K562 (cell line): ENCODE measurements around the gene LDB1. TPM values are rescaled to one million over a fixed set of nuclear protein-coding genes. Genes with fewer than 3 reads are reported as not detected.

Experiments used
- EZH2 ChIP-seq: IDR thresholded peaks from 2 replicates; pipeline ENCODE4 v1.6.1; 2012; ENCODE audit warnings: low read depth, mild to moderate bottlenecking, inconsistent platforms, low read length, borderline replicate concordance
- ILF3 ChIP-seq: fragments of 450-650 bp; IDR thresholded peaks from 2 replicates; pipeline ENCODE4 v1.6.1; 2018; ENCODE audit warnings: antibody characterized with exemption, mild to moderate bottlenecking, moderate library complexity, borderline replicate concordance
- KLF10 ChIP-seq: fragments of 250-450 bp; sonication (Bioruptor Pico); IDR thresholded peaks from 2 replicates; pipeline ENCODE4 v1.6.1; 2021; ENCODE audit warnings: matching md5 sums
- NEUROD1 ChIP-seq: fragments of 150-350 bp; IDR thresholded peaks from 2 replicates; pipeline ENCODE4 v1.6.1; 2014; ENCODE audit warnings: borderline replicate concordance, low read length, low read depth; ENCODE audit not compliant: partially characterized antibody
- NFIC ChIP-seq: fragments of 450-650 bp; IDR thresholded peaks from 2 replicates; pipeline ENCODE4 v1.6.1; 2017; ENCODE audit warnings: mild to moderate bottlenecking, inconsistent platforms
- POLR2A ChIP-seq: fragments of 450-650 bp; conservative IDR thresholded peaks from 2 replicates; pipeline ENCODE4 v1.6.1; 2016
- RCOR1 ChIP-seq, 2 experiments: IDR thresholded peaks; 2 replicates each; pipeline ENCODE4 v1.6.1; 2012; ENCODE audit warnings: low read depth in 2 of 2, low read length in 2 of 2, borderline replicate concordance in 1 of 2, improper control_type of control experiment in 1 of 2
- SMAD4 ChIP-seq: fragments of 250-450 bp; sonication (Bioruptor Pico); conservative IDR thresholded peaks from 2 replicates; pipeline ENCODE4 v1.8.0; 2021; ENCODE audit warnings: inconsistent platforms, mild to moderate bottlenecking, moderate library complexity
- TCF7L2 ChIP-seq: fragments of 150-350 bp; IDR thresholded peaks from 2 replicates; pipeline ENCODE4 v1.6.1; 2016; ENCODE audit warnings: low read depth, mild to moderate bottlenecking, low read length, moderate library complexity
- ZKSCAN3 ChIP-seq: fragments of 250-450 bp; sonication (Bioruptor Pico); IDR thresholded peaks from 2 replicates; pipeline ENCODE4 v1.4.0; 2020
- ZNF316 ChIP-seq: fragments of 450-650 bp; IDR thresholded peaks from 2 replicates; pipeline ENCODE4 v1.6.1; 2016
- polyA plus RNA-seq, 8 experiments: library from polyadenylated mRNA; depleted of rRNA in 4 of 8; stranded (reverse) in 5 of 8; unstranded in 3 of 8; fragments of >200 nt; fragmentation: Nextera tagmentation in 2 of 8; fragmentation: Illumina TruSeq in 1 of 8; extraction: Ambion mirVana in 2 of 8; extraction: Trizol in 1 of 8; gene quantifications; 2 replicates each; pipeline versions ENCODE4 v1.2.1 to v1.2.3, GENCODE V29; 2011 to 2014; ENCODE audit warnings: inconsistent platforms in 1 of 8, missing spikeins in 1 of 8
- total RNA-seq, 7 experiments: library from RNA; depleted of rRNA in 6 of 7; stranded (reverse); fragments of >200 nt in 6 of 7; fragmentation: Illumina TruSeq in 2 of 7; extraction: Trizol in 2 of 7; gene quantifications; 2 replicates each; pipeline versions ENCODE4 v1.2.1 to v1.2.3, GENCODE V29; 2011 to 2021; ENCODE audit warnings: low replicate concordance in 1 of 7
- TF ChIP-seq, protein P1 (sequence below): fragments of 200-800 bp; sonication (Bioruptor generic); IDR thresholded peaks from 2 replicates; pipeline ENCODE4 v1.6.1; 2017; ENCODE audit warnings: missing genetic modification characterization, missing compliant biosample characterization
- TF ChIP-seq, protein P2 (sequence below): fragments of 450-650 bp; conservative IDR thresholded peaks from 2 replicates; pipeline ENCODE4 v1.6.1; 2016; ENCODE audit warnings: missing genetic modification characterization, low read depth, mild to moderate bottlenecking, control low read depth, missing compliant biosample characterization
- TF ChIP-seq, protein P3 (sequence below): fragments of 450-650 bp; IDR thresholded peaks from 2 replicates; pipeline ENCODE4 v1.6.1; 2016; ENCODE audit warnings: mild to moderate bottlenecking, moderate library complexity

The LDB1 gene
- total and polyA plus RNA-seq, 9 of the 15 experiments (the other 6 are each of a cell fraction or from before 2014, with no cell fraction given): 1.9 to 137 (median 105) TPM

DNA sequence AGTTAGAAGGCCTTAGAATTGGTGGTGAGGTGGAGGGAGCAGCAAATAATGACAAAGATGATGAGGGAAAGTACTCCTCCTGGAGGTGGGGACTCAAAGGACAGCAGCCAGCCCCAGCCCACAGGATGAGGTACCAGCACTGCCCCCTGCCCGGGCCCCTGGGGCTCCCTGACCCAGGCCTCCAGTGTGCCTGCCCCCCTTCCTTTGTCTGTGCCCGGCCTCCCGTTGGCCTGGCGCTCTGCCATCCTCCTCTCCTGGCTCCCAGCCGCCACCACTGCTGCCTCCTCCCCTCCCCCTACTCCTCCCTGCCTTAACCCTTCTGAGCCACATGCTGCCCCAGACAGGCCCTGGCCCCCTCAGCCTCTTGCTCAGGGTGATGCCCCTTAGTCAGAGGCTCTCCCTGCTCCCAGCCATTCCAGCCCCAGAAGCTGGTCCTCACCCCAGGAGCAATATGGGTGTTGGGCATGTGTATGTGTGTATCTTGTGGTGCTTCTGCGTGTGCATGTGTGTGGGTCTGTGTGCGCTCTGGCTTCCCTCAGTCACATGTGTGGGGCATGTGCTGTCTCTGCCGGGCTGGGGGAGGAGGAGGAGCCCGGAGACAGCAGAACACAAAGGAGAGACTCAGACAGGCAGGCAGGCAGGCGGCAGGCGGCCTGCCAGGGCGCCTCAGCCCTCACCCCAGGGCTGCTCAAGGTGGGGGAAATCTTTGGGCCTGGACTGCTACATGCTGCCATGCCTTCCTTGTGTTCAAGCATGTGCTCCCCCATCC lies 2.6 kb downstream of the LDB1 start (continued):
- peak; percentile 60 for TF ChIP-seq NFIC
- no peak for TF ChIP-seq POLR2A
- TF ChIP-seq, protein P1, sequence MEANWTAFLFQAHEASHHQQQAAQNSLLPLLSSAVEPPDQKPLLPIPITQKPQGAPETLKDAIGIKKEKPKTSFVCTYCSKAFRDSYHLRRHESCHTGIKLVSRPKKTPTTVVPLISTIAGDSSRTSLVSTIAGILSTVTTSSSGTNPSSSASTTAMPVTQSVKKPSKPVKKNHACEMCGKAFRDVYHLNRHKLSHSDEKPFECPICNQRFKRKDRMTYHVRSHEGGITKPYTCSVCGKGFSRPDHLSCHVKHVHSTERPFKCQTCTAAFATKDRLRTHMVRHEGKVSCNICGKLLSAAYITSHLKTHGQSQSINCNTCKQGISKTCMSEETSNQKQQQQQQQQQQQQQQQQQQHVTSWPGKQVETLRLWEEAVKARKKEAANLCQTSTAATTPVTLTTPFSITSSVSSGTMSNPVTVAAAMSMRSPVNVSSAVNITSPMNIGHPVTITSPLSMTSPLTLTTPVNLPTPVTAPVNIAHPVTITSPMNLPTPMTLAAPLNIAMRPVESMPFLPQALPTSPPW: peak; percentile 58; the same call in 1 of the 2 replicates
- no peak for TF ChIP-seq EZH2
- TF ChIP-seq ILF3: no peak
- TF ChIP-seq ZNF316: no peak
- peak in 1 of 2 experiments; percentile 33; a peak in 1 of 4 replicates for TF ChIP-seq RCOR1 (IDR thresholded peaks at IDR 0.05; ENCODE audit: borderline replicate concordance in 1 of 2, low read depth in 2 of 2, low read length in 2 of 2)
- TF ChIP-seq KLF10 (CRISPR knock-in tag): no peak
- TF ChIP-seq, protein P2, sequence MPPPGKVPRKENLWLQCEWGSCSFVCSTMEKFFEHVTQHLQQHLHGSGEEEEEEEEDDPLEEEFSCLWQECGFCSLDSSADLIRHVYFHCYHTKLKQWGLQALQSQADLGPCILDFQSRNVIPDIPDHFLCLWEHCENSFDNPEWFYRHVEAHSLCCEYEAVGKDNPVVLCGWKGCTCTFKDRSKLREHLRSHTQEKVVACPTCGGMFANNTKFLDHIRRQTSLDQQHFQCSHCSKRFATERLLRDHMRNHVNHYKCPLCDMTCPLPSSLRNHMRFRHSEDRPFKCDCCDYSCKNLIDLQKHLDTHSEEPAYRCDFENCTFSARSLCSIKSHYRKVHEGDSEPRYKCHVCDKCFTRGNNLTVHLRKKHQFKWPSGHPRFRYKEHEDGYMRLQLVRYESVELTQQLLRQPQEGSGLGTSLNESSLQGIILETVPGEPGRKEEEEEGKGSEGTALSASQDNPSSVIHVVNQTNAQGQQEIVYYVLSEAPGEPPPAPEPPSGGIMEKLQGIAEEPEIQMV (tag): no peak
- no peak for TF ChIP-seq TCF7L2
- 0 out of 2 replicates have a peak, but pooled peaks have one; percentile 26 for TF ChIP-seq SMAD4 (CRISPR knock-in tag)
- TF ChIP-seq, protein P3, sequence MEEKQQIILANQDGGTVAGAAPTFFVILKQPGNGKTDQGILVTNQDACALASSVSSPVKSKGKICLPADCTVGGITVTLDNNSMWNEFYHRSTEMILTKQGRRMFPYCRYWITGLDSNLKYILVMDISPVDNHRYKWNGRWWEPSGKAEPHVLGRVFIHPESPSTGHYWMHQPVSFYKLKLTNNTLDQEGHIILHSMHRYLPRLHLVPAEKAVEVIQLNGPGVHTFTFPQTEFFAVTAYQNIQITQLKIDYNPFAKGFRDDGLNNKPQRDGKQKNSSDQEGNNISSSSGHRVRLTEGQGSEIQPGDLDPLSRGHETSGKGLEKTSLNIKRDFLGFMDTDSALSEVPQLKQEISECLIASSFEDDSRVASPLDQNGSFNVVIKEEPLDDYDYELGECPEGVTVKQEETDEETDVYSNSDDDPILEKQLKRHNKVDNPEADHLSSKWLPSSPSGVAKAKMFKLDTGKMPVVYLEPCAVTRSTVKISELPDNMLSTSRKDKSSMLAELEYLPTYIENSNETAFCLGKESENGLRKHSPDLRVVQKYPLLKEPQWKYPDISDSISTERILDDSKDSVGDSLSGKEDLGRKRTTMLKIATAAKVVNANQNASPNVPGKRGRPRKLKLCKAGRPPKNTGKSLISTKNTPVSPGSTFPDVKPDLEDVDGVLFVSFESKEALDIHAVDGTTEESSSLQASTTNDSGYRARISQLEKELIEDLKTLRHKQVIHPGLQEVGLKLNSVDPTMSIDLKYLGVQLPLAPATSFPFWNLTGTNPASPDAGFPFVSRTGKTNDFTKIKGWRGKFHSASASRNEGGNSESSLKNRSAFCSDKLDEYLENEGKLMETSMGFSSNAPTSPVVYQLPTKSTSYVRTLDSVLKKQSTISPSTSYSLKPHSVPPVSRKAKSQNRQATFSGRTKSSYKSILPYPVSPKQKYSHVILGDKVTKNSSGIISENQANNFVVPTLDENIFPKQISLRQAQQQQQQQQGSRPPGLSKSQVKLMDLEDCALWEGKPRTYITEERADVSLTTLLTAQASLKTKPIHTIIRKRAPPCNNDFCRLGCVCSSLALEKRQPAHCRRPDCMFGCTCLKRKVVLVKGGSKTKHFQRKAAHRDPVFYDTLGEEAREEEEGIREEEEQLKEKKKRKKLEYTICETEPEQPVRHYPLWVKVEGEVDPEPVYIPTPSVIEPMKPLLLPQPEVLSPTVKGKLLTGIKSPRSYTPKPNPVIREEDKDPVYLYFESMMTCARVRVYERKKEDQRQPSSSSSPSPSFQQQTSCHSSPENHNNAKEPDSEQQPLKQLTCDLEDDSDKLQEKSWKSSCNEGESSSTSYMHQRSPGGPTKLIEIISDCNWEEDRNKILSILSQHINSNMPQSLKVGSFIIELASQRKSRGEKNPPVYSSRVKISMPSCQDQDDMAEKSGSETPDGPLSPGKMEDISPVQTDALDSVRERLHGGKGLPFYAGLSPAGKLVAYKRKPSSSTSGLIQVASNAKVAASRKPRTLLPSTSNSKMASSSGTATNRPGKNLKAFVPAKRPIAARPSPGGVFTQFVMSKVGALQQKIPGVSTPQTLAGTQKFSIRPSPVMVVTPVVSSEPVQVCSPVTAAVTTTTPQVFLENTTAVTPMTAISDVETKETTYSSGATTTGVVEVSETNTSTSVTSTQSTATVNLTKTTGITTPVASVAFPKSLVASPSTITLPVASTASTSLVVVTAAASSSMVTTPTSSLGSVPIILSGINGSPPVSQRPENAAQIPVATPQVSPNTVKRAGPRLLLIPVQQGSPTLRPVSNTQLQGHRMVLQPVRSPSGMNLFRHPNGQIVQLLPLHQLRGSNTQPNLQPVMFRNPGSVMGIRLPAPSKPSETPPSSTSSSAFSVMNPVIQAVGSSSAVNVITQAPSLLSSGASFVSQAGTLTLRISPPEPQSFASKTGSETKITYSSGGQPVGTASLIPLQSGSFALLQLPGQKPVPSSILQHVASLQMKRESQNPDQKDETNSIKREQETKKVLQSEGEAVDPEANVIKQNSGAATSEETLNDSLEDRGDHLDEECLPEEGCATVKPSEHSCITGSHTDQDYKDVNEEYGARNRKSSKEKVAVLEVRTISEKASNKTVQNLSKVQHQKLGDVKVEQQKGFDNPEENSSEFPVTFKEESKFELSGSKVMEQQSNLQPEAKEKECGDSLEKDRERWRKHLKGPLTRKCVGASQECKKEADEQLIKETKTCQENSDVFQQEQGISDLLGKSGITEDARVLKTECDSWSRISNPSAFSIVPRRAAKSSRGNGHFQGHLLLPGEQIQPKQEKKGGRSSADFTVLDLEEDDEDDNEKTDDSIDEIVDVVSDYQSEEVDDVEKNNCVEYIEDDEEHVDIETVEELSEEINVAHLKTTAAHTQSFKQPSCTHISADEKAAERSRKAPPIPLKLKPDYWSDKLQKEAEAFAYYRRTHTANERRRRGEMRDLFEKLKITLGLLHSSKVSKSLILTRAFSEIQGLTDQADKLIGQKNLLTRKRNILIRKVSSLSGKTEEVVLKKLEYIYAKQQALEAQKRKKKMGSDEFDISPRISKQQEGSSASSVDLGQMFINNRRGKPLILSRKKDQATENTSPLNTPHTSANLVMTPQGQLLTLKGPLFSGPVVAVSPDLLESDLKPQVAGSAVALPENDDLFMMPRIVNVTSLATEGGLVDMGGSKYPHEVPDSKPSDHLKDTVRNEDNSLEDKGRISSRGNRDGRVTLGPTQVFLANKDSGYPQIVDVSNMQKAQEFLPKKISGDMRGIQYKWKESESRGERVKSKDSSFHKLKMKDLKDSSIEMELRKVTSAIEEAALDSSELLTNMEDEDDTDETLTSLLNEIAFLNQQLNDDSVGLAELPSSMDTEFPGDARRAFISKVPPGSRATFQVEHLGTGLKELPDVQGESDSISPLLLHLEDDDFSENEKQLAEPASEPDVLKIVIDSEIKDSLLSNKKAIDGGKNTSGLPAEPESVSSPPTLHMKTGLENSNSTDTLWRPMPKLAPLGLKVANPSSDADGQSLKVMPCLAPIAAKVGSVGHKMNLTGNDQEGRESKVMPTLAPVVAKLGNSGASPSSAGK: peak; percentile 78
- no peak for TF ChIP-seq ZKSCAN3 (CRISPR knock-in tag)
- no peak for TF ChIP-seq NEUROD1
